Activated CD4-positive, alpha-beta memory T cell treated with anti-CD3 and anti-CD28 coated beads for 36 hours (primary cell): ENCODE measurements around the gene YIPF7. TPM values are rescaled to one million over a fixed set of nuclear protein-coding genes. Genes with fewer than 3 reads are reported as not detected.

Experiments
- CTCF ChIA-PET: fragments of 350-600 bp; sonication (Branson Sonifier 250); formaldehyde crosslinking; loops from one replicate; lab custom pipeline; 2021; ENCODE audit warnings: antibody characterized with exemption, inconsistent platforms; lab: Charles Lee
- POLR2A ChIA-PET: fragments of 350-600 bp; sonication (Branson Sonifier 250); formaldehyde crosslinking; loops from one replicate; lab custom pipeline; 2021; ENCODE audit warnings: antibody characterized with exemption; lab: Charles Lee
- DNase-seq: peaks from one replicate; pipeline ENCODE4 v3.0.0-alpha.2; 2020
- H3K27ac Mint-ChIP-seq: one replicate; pipeline ENCODE4 v1.8.0; 2021; ENCODE audit warnings: mixed read lengths
- H3K27me3 Mint-ChIP-seq: one replicate; pipeline ENCODE4 v1.8.0; 2021; ENCODE audit warnings: mixed read lengths
- H3K36me3 Mint-ChIP-seq: one replicate; pipeline ENCODE4 v1.8.0; 2021; ENCODE audit warnings: mixed read lengths
- H3K4me1 Mint-ChIP-seq: one replicate; pipeline ENCODE4 v1.8.0; 2021; ENCODE audit warnings: low read depth, mixed read lengths
- H3K4me3 Mint-ChIP-seq: one replicate; pipeline ENCODE4 v1.8.0; 2021; ENCODE audit warnings: mild to moderate bottlenecking, mixed read lengths
- H3K9me3 Mint-ChIP-seq: one replicate; pipeline ENCODE4 v1.8.0; 2021; ENCODE audit warnings: mixed read lengths
- intact Hi-C: fragments of 100-400 bp; cut with micrococcal nuclease; formaldehyde crosslinking; loops from one replicate; pipeline ENCODE4 v1.15.1; 2023
- total RNA-seq, 2 experiments: library from RNA; stranded (reverse); gene quantifications; one replicate each; pipeline ENCODE4 v1.2.3, GENCODE V29; 2021

The YIPF7 gene
- total RNA-seq, 2 experiments from 2014 or later, result not detected

DNA sequence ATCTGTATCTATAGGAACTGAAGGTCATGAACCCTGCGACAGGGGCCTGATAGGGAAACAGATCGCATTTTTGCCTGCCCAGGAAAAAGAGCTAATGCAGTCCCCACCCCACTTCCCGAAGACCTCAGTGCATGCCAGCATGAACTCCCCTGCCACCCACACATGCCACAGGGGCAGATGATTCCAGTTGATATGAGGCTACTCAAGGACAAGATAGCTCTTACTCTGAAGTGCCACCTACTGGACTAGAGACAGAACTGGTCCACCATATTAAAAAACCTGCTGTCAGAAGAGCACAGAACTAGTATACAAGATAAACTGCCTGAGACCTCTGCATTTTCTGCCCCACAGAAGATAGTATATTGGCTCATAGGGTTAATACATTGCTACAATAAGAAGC is 68.0 kb downstream of the YIPF7 start:
- Mint-ChIP-seq H3K36me3 (no peaks in the 10 kb centered on the region), H3K4me1 (no peaks in the 10 kb centered on the region), H3K27me3 (peaks cover 4% of the 10 kb centered on the region), H3K4me3 (no peak overlapping the region), H3K27ac (no peak overlapping the region), H3K9me3 (peaks cover 14% of the 10 kb centered on the region)
- ChIA-PET POLR2A (no interaction called here), CTCF (interaction anchor here (0.8 kb wide), 1 partner anchor 50 kb away, joined by 3 read pairs; no protein-coding TSS in a partner anchor)
- intact Hi-C loops, result no loop called here
- no peak for DNase-seq

DNA sequence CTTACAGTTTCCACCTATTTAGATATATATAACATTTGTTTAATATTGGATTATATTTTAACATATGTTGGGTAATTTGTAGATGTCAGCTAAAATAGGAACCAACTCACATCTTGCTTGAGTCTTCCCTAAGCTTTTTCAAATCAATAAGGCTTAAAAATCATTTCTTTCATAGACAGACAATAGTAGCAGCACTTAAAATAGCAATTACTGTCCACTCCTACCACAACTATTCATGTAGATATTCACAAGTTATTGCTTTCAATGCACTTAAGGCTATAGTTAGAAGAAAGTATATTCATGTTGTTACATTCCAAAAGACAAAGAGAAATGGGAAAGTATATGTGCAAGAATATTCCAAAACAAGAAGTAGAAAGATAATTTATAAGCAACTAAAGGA is 71.2 kb downstream of the YIPF7 start:
- DNase-seq, result no peak
- Mint-ChIP-seq H3K27ac (no peak overlapping the region), H3K4me3 (no peak overlapping the region), H3K36me3 (no peaks in the 10 kb centered on the region), H3K4me1 (no peaks in the 10 kb centered on the region), H3K27me3 (no peaks in the 10 kb centered on the region), H3K9me3 (peaks cover 14% of the 10 kb centered on the region)
- intact Hi-C loops, result no loop called here
- ChIA-PET POLR2A (no interaction called here), CTCF (no interaction called here)

DNA sequence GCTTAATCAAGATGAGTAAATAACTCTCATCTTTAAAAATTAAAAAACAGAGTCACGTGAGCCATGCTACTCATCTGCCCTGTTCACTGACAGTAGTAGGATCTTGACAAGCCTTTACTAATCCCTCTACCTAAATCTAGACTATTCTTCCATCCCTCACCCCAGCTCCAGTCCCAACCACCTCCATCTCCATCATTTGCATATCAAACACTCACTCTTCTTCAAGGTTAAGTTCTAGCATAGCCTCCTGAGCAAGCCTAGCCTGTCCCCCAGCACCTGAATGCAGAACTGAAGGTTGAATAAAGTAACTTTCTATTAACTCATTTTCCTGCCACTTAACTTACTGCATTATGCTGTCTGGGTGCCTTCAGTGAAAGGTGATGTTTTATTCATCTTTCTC is 72.5 kb downstream of the YIPF7 start:
- Mint-ChIP-seq H3K27ac (no peak overlapping the region), H3K4me1 (no peaks in the 10 kb centered on the region), H3K27me3 (no peaks in the 10 kb centered on the region), H3K36me3 (no peaks in the 10 kb centered on the region), H3K9me3 (peaks cover 11% of the 10 kb centered on the region), H3K4me3 (no peak overlapping the region)
- ChIA-PET CTCF (no interaction called here), POLR2A (interaction anchor here (0.9 kb wide), 1 partner anchor 24 kb away, joined by 3 read pairs; no protein-coding TSS in a partner anchor)
- no peak for DNase-seq
- intact Hi-C loops, result no loop called here

Other genes with a start within 250 kb of the YIPF7 start
- not detected for gene KCTD8, start 202.8 kb downstream of the YIPF7 start, total RNA-seq
- gene GUF1, start 26.8 kb upstream of the YIPF7 start, total RNA-seq, result 10 to 100 TPM; 25.8 to 28.0 TPM
- gene GNPDA2, start 74.9 kb upstream of the YIPF7 start, total RNA-seq, result 10 to 100 TPM; 15.1 to 15.8 TPM